ENCODE data around the gene KYAT1. TPM values are rescaled to one million over a fixed set of nuclear protein-coding genes. Genes with fewer than 3 reads are reported as not detected.

KYAT1 gene
- total and polyA plus RNA-seq, 2 of the 8 experiments (the other 6 are each of a cell fraction or from before 2014, with no cell fraction given), result 30.4 to 42.2 TPM

DNA sequence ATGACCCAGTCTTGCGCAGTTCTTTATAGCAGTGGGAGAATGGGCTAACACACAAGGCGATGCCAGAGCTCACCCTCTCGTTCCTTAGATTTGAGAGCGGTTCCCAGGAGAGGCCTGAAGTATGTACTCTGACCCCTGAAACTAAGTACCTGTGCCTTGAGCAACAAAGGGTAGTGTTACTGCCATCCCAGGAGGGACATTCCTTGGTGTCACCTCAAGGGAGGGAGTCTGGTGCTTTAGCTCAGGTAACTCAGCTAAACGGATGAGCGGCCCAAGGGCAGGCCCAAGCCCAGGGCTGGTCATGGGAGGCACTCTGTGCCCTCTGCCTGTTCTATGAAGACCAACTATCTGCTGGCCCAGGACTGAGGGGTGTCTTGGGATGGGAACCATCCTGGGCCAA is 20.2 kb downstream of the KYAT1 start (continued):
- TF ChIP-seq, protein P1, sequence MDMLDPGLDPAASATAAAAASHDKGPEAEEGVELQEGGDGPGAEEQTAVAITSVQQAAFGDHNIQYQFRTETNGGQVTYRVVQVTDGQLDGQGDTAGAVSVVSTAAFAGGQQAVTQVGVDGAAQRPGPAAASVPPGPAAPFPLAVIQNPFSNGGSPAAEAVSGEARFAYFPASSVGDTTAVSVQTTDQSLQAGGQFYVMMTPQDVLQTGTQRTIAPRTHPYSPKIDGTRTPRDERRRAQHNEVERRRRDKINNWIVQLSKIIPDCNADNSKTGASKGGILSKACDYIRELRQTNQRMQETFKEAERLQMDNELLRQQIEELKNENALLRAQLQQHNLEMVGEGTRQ (IDR thresholded peaks at IDR 0.05; ENCODE audit: low read length), result no peak
- TF ChIP-seq SP4 (IDR thresholded peaks at IDR 0.05; ENCODE audit: low read length), result no peak
- no peak for TF ChIP-seq CBX8 (IDR thresholded peaks at IDR 0.05; ENCODE audit: borderline replicate concordance, low read depth, low read length)
- no peak for TF ChIP-seq POLR2AphosphoS5 (IDR thresholded peaks at IDR 0.05; ENCODE audit: low read depth, low read length)
- TF ChIP-seq TCF12 (IDR thresholded peaks at IDR 0.05; ENCODE audit: low read depth, low read length), result no peak
- no peak for TF ChIP-seq YY1 (IDR thresholded peaks at IDR 0.05; ENCODE audit: low read depth, low read length)
- TF ChIP-seq TAF7 (optimal IDR thresholded peaks at IDR 0.05; ENCODE audit: borderline replicate concordance, low read depth, low read length), result no peak

All from H1 (cell line).